Stimulated activated CD4-positive, alpha-beta T cell treated with anti-CD3 and anti-CD28 coated beads, TNF-alpha, amount 100 ng/mL, for 1 hour (primary cell): Measurements from ENCODE around the gene SUPT3H.

Experiments
- DNase-seq, 3 donors: peaks; one replicate each; pipeline ENCODE4 v3.0.0-alpha.2; 2020; ENCODE audit warnings: low read depth in 3 of 3, low spot score in 1 of 3

SUPT3H gene

DNA sequence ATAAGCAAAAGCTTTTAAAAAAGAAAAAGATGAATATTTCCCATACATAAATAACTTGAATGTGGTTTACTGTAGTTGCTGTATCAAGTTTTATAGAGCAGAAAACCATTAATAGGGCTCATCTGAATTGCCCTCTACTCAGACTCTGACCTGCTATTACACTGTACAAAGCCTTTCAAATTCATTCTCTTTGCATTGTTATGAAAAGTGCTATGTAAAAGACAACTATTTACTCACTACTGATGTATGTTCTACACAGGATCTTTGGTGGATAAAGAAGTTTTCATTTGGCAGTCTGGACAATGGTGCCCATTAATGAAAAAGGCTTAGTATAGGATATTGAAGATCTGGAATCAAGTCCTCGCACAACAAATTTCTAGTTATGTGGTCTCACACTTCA is 248.7 kb downstream of the SUPT3H start:
- DNase-seq = no peak

DNA sequence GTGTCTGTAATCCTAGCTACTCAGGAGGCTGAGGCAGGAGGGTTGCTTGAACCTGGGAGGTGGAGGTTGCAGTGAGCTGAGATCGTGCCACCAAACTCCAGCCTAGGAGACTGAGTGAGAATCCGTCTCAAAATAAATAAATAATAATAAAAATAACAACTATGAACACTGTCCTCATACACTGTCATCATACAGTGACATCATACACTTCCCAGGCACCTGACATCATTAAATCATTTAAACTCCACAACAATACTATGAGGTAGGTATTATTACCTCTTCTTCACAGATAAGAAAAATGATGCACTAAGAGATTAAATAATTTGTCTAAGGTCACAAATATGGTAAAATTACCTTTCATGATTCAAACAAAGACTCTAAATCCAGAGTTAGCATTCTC is 250.5 kb downstream of the SUPT3H start:
- DNase-seq = no peak

DNA sequence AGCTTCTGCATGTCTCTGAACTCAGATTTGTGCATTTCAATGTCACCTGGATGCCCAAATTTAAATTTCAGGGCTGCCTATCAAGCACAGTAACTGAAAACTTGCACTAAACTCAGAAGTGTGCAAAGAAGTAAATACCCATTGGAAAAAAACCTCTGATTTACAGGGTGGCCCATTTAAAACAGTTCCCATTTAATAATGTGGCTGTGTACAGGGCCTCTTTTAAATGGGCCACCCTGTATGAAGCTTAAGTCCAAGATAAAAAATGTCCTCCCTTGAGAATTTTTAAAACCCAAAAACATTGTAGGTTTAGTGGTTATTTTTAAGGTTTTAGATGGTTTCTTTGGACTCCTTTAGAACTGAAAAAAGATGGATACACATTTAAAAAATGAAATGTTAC is 251.7 kb downstream of the SUPT3H start:
- no peak for DNase-seq

DNA sequence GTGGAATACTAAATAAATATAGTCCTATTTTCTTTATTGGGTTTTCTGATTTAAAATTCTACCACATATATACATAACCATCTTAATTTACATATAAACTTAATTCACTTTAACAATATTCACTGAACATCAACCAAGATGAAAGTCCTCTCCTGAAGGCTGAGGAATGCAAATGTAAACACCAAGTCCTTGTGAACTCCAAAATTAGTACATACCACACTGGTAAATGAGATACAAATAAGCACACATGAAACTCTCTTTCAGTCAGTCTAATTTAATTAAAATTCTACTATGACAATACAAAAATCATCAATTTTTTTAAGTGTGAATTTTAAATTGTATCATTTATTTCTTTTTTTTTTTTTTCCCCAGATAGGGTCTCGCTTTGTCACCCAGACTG is 254.7 kb downstream of the SUPT3H start:
- no peak for DNase-seq

DNA sequence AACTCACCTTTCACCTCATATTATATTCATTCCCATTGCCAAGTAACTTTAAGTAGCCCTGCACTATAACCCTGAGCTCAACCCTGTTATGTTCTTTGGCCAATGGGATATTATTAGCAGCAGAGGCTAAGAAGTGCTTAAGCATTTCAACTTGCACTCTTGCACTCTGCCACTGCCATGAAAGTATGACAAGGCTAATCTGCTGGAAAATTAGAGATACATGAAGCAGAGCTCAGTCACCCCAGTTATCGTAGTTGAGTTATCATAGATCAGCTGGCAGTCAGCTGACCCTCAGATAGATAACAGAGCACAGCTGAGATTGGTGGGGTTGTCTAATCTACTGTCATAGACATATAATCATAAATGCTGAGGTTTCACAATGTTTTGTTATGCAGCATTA is 259.0 kb downstream of the SUPT3H start:
- no peak for DNase-seq

DNA sequence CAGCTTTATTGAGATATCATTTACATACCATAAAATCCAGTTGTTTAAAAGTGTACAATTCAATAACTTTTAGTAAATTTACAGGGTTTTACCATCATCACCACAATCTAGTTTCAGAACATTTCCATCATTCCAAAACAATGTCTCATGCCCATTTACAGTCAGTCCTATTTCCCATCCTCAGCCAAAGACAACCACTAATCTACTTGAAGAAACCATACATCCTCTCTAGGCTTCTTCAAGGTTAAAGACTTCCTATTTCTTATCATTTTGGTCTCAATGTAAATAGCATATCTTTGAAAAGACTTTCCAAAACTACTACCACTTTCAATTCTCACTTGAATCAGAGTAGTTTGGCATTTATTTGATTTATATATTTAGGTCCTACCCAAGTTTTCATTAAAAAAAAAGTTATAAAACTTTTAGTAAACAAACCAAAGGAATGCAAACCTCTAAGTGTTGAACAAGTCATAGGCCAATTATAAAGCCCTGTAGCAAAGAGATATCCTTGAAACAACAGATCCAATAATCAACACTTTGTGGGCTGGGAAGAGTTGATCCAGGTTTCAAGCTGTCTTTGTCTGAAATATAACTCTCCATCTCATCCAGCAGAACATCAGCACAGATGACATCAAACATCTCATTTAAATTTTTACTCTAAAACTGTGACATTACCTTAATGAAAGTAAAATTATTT is 260.9 kb downstream of the SUPT3H start:
- DNase-seq = no peak

DNA sequence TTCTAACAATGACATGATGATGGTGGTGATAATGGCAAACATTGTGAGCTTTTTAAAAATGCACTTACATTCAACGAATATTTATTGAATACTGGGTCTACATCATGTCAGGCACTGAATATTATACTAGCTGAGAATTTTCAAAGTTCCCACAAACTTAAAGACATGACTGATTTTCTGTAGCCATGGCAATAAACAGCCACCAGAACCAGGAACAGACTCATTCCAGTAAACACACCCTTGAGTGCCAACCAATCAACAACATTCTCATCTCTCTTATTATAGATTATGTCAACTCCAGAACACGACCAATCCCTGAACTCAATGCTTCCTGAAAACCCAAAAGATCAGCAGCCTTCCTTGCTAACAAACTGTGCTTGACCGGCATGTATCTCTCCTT is 262.0 kb downstream of the SUPT3H start:
- DNase-seq = no peak

DNA sequence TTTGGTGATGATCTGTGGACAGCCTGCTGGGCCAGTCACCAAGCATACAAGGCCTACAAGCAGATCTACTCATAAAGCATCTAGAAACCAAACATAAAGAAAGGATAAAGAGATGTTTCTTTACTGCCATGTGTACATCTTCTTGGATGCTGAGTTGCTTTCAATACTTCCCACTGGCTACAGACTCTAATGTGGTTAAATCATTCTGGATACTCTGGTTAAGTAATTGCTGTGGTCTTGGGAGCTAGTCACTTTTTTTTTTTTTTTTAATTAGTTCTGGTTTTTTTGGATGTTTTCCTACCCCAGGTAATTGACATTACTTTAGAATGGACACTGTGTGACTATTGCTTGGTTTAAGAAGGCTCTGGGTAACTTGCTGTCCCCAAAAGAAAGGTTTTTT is 265.0 kb downstream of the SUPT3H start:
- DNase-seq = no peak

DNA sequence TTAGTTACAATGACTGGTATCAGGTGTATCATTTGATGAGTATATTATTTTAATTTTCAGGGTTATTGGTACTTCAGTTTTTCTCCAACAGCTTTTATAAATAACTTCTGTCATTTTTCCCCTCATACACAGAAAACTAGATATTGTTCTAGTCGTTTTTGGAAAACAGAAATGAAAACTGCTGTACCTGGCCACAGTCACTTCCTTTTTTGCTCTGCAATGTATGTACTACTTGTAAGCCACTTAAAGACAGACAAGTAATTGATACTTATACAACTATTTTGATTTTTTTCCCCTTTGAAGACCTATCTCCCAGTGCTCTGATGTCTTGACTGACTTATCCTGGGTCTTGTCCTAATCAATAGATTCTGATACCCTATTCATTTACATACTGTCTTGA is 268.2 kb downstream of the SUPT3H start:
- no peak for DNase-seq

DNA sequence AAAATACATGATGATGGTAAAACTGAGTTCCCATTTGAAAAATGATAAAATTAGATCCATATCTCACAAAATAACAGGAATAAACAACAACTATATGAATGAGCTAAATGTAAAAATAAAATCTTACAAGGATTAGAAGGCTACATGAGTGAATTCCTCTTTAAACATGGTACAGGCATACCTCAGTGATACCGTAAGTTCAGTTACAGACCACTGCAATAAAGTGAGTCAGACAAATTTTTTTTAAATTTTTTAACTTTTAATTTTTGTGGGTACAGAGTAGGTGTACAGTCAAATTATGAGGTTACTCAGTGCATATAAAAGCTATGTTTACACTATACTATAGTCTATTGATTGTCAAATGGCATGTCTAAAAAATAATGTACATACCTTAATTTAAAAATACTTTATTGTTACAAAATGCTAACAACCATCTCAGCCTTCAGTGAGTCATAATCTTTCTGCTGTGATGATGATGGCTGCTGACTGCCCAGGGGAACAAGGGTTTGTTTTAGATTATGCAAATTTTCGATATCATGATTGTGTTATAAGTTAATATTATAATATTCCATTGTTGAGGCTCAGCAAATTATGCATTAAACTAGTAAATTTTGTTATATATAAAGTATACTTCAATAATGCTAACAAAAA is 272.4 kb downstream of the SUPT3H start:
- DNase-seq = no peak

DNA sequence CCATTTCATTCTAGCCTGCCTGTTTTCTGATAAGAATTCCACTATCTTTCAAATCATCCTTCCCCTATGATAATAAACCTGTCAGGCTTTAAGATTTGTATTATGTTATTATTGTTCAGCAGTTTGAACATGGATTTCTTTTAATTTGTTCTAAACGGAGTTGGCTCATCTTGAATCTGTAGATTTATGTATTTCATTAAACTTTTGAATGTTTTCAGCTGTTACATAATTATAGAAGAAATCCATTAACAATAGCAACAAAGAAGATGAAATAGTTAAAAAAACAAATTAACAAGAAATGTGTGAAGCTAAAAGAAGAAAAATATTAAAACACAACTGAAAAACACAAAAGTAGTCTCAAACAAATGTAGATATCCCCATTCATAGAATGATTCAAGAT is 273.3 kb downstream of the SUPT3H start:
- DNase-seq = no peak

DNA sequence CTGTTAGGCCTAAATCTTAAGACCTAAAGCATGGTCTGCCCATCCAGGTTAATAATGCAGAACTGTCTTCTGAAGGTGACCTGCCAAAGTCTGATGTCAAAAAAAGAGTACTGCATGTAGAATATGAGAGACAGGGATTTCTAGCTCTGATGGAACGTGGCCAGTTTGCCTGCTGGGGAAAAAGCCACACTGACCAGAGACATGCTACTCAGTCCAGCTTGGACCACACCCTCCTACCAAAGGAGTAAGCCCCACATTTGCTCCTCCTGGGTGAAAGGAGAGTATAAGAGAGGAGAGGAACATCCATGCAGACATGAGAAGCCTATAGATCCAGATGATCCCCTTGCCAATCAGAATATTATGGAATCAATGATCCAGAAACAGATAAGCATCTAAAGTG is 279.5 kb downstream of the SUPT3H start:
- DNase-seq = no peak

DNA sequence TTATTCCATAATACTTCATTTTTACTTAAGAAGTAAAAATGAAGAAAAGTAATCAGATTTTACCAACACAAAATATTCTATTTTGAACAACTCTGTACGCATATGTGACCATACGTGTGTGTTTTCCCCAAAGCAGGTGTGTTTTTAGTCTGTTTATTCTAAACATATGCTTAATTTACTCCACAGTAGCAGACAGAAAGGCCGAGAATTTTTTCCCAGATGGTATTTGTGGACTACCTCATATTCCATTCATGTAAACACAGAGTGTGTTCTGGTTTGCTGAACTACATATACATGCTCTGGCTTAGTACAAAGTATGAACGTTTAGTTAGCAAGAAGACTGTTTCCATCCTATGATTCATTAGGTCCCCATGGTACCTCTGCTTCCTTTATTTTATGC is 282.9 kb downstream of the SUPT3H start:
- DNase-seq = no peak

DNA sequence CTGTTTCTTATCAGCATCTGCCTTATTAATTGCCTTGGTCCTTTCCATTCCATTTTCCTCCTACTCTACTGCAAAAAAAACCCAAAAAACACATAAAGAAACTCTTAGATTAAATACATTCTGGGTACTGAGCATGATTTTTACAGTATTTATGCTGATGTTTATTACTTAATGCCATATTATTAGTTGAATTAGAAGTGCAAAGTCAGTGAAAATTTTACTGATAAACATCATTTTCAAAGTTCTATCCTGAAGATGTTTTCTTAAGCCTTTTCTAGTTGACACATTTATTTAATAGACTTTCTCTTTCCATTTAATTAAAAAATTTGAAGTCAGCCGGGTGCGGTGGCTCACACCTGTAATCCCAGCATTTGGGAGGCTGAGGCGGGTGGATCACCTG is 285.6 kb downstream of the SUPT3H start:
- no peak for DNase-seq

DNA sequence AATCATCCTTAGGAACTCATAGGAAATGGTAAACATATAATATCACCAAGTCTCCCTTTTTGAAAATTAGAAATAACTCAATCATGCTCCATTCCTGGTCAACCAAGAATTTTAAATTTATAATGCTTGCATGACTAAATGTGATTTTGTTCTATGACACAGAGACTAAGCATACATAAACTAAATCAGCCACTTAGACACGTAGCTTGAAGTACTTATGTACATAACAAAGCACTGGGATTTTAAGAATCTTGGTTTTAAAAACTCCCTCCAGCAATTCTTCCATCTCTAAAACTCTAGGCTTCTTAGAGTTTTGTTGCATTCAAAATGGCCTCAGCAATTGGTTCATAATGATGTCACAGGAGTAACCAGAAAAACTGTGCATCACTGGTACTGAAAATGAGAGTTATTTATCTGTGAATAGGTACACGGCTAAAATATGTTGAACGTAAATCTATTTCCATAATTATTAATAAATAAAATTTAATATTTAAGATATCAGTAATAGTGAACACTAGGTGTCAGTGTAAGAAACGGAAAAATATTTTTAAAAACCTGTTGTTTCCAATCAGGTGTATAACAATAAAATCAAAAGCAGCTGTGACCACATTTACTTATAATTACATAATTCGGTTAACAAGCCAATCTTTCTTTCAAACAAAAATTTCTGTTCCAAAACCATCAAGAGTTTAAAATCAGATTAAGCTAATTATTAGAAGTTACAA is 291.2 kb downstream of the SUPT3H start:
- no peak for DNase-seq

DNA sequence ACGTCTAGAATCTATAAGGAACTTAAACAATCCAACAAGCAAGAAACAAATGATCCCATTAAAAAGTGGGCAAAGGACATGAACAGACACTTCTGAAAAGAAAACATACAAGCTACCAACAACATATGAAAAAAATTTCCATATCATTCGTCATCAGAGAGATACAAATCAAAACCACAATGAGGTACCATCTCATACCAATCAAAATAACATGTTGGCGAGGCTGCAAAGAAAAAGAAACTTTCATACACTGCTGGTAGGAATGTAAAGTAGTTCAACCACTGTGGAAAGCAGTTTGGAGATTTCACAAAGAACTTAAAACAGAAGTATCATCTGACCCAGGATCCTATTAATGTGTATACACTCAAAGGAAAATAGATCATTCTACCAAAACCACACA is 293.5 kb downstream of the SUPT3H start:
- no peak for DNase-seq

DNA sequence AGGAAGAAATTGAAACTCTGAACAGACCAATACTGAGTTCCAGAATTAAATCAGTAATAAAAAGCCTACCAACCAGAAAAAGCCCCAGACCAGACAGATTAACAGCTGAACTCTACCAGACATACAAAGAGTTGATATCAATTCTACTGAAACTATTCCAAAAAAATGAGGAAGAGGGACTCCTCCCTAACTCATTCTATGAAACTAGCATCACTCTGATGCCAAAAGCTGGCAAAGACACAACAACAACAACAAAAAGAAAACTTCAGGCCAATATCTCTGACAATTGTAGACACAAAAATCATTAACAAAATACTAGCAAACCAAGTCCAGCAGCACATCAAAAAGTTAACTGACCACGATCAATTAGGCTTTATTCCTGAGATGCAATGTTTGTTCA is 295.6 kb downstream of the SUPT3H start:
- DNase-seq = no peak

DNA sequence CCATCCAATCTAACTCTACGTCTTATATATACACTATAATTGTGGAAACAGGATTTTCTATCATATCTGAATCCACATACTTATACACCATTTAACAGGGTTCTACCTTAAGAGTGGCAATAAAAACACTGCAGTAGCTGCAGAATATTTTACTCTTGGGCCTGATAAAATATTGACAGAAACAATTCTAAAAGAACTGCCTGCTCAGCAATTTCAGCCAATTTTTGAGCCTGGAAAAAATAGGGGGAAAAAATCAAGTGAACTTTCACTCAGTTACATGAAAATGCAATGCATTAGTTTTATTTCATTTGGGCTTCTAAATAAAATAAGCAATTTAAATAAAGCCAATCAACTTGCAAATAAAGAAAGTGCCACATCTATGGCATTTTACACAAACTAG is 296.1 kb downstream of the SUPT3H start:
- DNase-seq = no peak

DNA sequence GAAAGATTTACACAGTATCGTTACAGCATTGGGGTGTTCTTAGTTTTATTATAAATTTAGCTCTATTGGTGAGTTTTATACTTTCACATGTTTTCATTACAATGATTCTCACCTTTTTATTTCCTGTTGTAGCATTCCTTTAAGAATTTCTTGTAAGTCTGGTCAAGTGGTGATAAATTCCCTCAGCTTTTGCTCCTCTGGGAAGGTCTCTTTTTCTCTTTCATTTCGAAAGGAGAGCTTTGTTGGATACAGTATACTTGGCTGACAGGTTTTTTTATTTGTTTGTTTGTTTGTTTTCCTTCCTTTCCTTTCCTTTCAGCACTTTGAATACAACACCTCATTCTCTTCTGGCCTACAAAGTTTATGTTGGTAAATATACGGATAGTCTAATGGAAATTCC is 299.3 kb downstream of the SUPT3H start:
- DNase-seq = no peak

DNA sequence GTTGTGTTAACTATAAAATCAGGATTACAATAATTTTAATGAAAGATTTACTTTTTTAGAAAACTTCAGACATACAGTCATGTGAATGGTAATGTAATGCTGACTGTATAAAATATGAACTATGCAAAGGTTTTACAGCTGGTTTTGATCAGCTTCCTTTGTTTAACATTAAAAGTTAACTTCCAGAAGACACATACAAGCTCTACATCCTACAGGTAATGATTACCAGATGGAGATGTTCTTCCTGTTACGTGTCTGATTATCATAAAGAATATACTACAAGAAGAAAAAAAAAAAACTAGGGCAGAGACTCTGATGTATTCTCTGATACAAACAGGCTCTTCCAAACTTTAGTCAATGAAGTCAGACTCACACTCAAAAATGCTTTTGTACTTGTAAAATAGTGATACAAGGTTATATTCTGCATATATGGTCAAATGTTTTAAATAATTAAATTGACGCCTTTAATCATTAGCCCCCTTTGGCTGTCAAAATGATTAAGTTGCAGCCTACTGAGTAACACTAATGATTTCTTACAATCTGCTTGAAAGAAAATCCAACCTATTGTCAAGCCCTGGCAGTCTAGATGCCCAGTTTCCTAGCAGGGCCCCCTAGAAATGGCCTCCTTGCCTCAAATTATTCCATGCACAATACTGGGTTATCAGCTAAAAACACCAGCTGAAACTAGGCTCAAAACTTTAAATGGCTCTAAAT is 301.4 kb downstream of the SUPT3H start:
- DNase-seq = no peak

DNA sequence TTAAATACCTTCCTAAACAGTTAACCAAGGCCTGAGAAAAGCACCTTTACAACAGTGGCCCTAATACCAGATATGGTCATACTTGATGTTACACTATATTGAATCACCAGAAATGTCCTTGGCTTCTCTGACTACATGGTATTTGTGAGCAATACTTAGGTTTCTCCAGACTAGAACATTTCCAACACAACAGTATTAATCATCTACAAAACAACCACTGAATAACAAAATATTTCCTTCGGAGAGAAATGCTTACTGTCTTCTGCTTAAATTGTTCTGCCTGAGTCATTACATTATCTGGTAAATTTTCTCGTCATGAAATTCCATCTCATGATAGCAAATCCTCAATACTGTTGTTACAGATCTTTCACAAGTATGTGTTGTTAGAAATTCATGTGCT is 302.5 kb downstream of the SUPT3H start:
- DNase-seq = no peak

DNA sequence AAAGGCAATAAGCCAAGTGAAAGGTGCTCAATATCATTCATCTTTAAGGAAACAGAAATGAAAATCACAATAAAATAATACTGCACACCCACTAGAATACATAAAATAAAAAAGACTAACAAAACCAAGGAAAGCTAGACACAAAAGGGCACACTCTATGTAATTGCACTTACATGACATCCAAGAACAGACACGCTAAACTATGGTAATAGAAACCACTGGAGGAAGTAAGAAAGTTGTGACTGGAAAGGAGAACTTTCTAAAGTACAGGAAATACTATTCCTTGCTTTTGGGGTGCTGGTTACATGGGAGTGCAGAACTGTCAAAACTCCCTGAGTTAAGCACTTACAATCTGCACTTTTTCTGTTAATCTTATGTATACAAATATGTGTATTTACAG is 303.3 kb downstream of the SUPT3H start:
- DNase-seq = no peak
